ENCODE measurements around the gene HS6ST1.

DNA sequence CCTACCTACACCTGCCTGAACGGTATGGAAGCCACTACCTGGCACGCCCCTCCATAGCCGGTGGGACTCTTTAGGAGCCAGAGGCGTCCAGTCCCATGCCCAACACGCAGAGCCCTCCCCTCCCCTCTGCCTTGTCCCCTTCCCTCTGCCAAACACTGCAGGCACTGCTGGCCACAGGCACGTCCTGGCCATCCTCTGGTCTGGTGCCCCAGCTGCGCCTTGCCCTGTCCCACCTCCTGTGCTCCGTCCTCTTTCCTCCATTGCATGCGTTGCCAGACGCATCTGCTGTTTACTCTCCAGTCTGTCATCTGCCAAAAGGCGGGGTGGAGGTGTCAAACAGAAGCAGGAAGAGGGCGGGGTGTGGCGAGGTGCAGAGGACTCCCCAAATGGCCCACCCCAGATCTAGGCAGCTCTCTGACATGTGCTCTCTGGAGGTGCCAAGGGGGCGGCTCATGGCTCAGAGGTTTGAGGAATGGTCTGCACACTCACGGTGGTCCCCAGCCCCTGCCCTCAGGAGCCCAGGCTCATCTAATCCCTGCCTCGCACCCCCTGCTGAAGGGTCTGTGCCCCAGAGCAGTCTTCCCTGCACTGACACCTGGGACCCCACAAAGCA is 45.1 kb downstream of the HS6ST1 start:
- no peak for TF ChIP-seq POLR2A (IDR thresholded peaks at IDR 0.05; ENCODE audit: low read depth, low read length)
- TF ChIP-seq POLR2AphosphoS5 (IDR thresholded peaks at IDR 0.05; ENCODE audit: low read depth, low read length): no peak
- TF ChIP-seq TAF1 (IDR thresholded peaks at IDR 0.05; ENCODE audit: low read depth, low read length): no peak

Measured in GM12891 (cell line).